ENCODE results near the gene CDH24. TPM values are rescaled to one million over a fixed set of nuclear protein-coding genes. Genes with fewer than 3 reads are reported as not detected.

Gene CDH24
- total and polyA plus RNA-seq, 2 donors (not counting 1 experiment from before 2014, with no cell fraction given): 0.96 to 1.0 TPM

GRCh38 chr14:23066368-23066767 lies 9.0 kb upstream of the CDH24 start:
- Mint-ChIP-seq H3K9me3 (ENCODE audit: insufficient read depth) (no peaks in the 10 kb centered on the region), H3K27me3 (no peaks in the 10 kb centered on the region), H3K4me1 (peaks cover 25% of the 10 kb centered on the region), H3K27ac (no peak overlapping the region), H3K4me3 (no peak overlapping the region)
- ATAC-seq (ENCODE audit: low read depth) (no peak), DNase-seq (no peak)
- Histone ChIP-seq H3K27me3 (replicated peaks in 1 of 4; ENCODE audit: control extremely low read depth in 1 of 4, control insufficient read depth in 3 of 4, insufficient read depth in 4 of 4, low read length in 3 of 4) (no peaks in the 10 kb centered on the region), H3K9ac (ENCODE audit: low read length) (no peak overlapping the region), H3K4me2 (replicated peaks; ENCODE audit: low read depth, low read length, poor library complexity, severe bottlenecking) (no peak overlapping the region), H3K4me3 (ENCODE audit: control extremely low read depth in 1 of 5, extremely low read depth in 1 of 5, insufficient read depth in 1 of 5, low read depth in 2 of 5, low read length in 4 of 5) (no peak overlapping the region), H2AFZ (ENCODE audit: insufficient read depth, low read depth, low read length, poor library complexity, severe bottlenecking) (no peak overlapping the region), H3K27ac (ENCODE audit: low read length in 2 of 2) (no peak overlapping the region), H3K36me3 (replicated peaks in 1 of 2; ENCODE audit: control extremely low read depth in 1 of 2, control insufficient read depth in 1 of 2, extremely low read depth in 1 of 2, insufficient read depth in 2 of 2, low read length in 1 of 2) (peaks cover 8 to 79% of the 10 kb centered on the region in 2 experiments), H3K4me1 (ENCODE audit: control insufficient read depth in 2 of 2, insufficient read depth in 2 of 2, low read length in 2 of 2) (peaks cover 13 to 32% of the 10 kb centered on the region in 2 donors), H4K20me1 (ENCODE audit: control insufficient read depth, insufficient read depth, low read length, poor library complexity, severe bottlenecking) (peaks cover 66% of the 10 kb centered on the region), H3K79me2 (ENCODE audit: control insufficient read depth, insufficient read depth, low read length) (peaks cover 42% of the 10 kb centered on the region), H3K9me3 (ENCODE audit: control extremely low read depth in 1 of 3, control insufficient read depth in 2 of 3, insufficient read depth in 1 of 3, low read length in 2 of 3) (no peaks in the 10 kb centered on the region)
- 97% methylated on average over 3 of the region's 3 CpGs for WGBS (ENCODE audit: insufficient coverage)
- no peak for TF ChIP-seq EZH2 (IDR thresholded peaks at IDR 0.05; ENCODE audit: borderline replicate concordance, insufficient read depth, low read depth, low read length, poor library complexity, severe bottlenecking)
- no peak for TF ChIP-seq CTCF (IDR thresholded peaks at IDR 0.05)
- CTCF ChIA-PET: interaction anchor here (0.6 to 19.1 kb wide), 3 partner anchors 9 to 125 kb away, joined by 3 to 1134 read pairs (median 3); partner anchors contain the start of gene AJUBA
- POLR2A ChIA-PET: no interaction called here
- intact Hi-C loops (cut with micrococcal nuclease): no loop called here

- peaks cover 8 to 90% of the 10 kb centered on the region in 2 experiments for H3K36me3 ChIP-seq (replicated peaks in 1 of 2; ENCODE audit: control extremely low read depth in 1 of 2, control insufficient read depth in 1 of 2, extremely low read depth in 1 of 2, insufficient read depth in 2 of 2, low read length in 1 of 2)
- H3K79me2 ChIP-seq (ENCODE audit: control insufficient read depth, insufficient read depth, low read length): peaks cover 34% of the 10 kb centered on the region
- no peak overlapping the region for H3K4me2 ChIP-seq (replicated peaks; ENCODE audit: low read depth, low read length, poor library complexity, severe bottlenecking)
- ATAC-seq (ENCODE audit: low read depth) (no peak), DNase-seq (no peak)
- Mint-ChIP-seq H3K27me3 (no peaks in the 10 kb centered on the region), H3K27ac (no peak overlapping the region), H3K9me3 (ENCODE audit: insufficient read depth) (no peaks in the 10 kb centered on the region), H3K4me3 (no peak overlapping the region), H3K4me1 (peaks cover 3% of the 10 kb centered on the region)
- ChIA-PET CTCF (interaction anchor here (1.0 to 19.1 kb wide), 5 partner anchors 13 to 134 kb away, joined by 3 to 1134 read pairs (median 4); partner anchors contain the start of genes AJUBA and PRMT5), POLR2A (no interaction called here)
- peaks cover 1 to 7% of the 10 kb centered on the region in 2 donors for H3K4me1 ChIP-seq (ENCODE audit: control insufficient read depth in 2 of 2, insufficient read depth in 2 of 2, low read length in 2 of 2)
- no peak overlapping the region for H3K4me3 ChIP-seq (ENCODE audit: control extremely low read depth in 1 of 5, extremely low read depth in 1 of 5, insufficient read depth in 1 of 5, low read depth in 2 of 5, low read length in 4 of 5)
- no peak overlapping the region for H2AFZ ChIP-seq (ENCODE audit: insufficient read depth, low read depth, low read length, poor library complexity, severe bottlenecking)
- no peaks in the 10 kb centered on the region for H3K27me3 ChIP-seq (replicated peaks in 1 of 4; ENCODE audit: control extremely low read depth in 1 of 4, control insufficient read depth in 3 of 4, insufficient read depth in 4 of 4, low read length in 3 of 4)
- H3K27ac ChIP-seq (ENCODE audit: low read length in 2 of 2): no peak overlapping the region
- no peaks in the 10 kb centered on the region for H3K9me3 ChIP-seq (ENCODE audit: control extremely low read depth in 1 of 3, control insufficient read depth in 2 of 3, insufficient read depth in 1 of 3, low read length in 2 of 3)
- intact Hi-C loops (cut with micrococcal nuclease): no loop called here
- TF ChIP-seq EZH2 (IDR thresholded peaks at IDR 0.05; ENCODE audit: borderline replicate concordance, insufficient read depth, low read depth, low read length, poor library complexity, severe bottlenecking) (no peak), CTCF (IDR thresholded peaks at IDR 0.05) (no peak)
- peaks cover 54% of the 10 kb centered on the region for H4K20me1 ChIP-seq (ENCODE audit: control insufficient read depth, insufficient read depth, low read length, poor library complexity, severe bottlenecking)
- no peak overlapping the region for H3K9ac ChIP-seq (ENCODE audit: low read length)
- 100% methylated on average over 4 of the region's 5 CpGs for WGBS (ENCODE audit: insufficient coverage)
These were observed 6.3 kb upstream of the CDH24 start for GRCh38 chr14:23063601-23064000.

Measured in B cell (primary cell).